ENCODE measurements around the gene CYP1B1.
"Not testable (repeated sequence)": the region's sequence is repeated elsewhere in the genome, so short reads cannot be mapped to it uniquely, and the experiment has no call there.

Gene CYP1B1

GRCh38 chr2:38075507-38076151, at the start of gene CYP1B1:
CYP1B1 (minus strand) TSS chr2:38076151; CDS start chr2:38075388, 763 bp downstream.
- DNase-seq = peak; percentile 59

- no peak for DNase-seq
Measured at GRCh38 chr2:38125007-38125406, 49.1 kb upstream of the CYP1B1 start.

DNA sequence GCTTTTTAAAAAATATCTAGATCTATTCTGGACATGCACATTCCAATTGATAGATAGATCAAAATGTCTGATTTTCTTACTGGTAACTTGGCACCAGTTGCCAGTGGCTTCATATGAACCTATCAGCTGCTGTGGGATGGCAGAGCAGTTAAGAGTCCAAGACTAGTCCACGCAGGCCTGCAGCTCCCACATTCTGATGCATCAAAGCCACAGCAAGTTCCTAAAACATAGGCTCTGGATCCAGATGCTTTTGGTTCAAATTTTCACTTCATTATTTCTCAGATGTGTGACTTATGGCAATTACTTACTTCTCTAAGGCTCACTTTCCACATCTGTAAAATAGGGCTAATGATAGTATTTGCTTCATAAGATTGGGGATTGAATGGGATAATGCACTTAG, 48.0 kb upstream of the CYP1B1 start:
- DNase-seq = no peak

- DNase-seq = no peak
Measured at GRCh38 chr2:38122344-38122743, 46.4 kb upstream of the CYP1B1 start.

DNA sequence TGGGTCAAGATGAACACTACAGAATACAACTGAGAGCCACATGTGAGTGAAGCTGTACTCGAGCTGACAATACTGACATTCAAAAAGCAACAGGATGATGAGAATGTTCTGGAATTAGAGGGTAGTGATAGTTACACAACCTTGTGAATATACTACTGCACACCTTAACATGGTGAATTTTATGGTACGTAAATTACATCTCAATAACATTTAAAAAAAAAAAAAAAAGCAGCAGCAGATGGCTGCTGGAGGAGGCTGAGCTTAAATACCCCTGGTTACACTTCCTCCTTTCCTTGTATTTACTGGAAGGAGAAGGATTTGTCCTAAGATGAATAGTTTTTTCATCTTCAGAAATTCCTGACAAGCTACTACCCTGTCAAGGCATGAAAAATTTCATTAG, 45.5 kb upstream of the CYP1B1 start:
- DNase-seq = no peak

DNA sequence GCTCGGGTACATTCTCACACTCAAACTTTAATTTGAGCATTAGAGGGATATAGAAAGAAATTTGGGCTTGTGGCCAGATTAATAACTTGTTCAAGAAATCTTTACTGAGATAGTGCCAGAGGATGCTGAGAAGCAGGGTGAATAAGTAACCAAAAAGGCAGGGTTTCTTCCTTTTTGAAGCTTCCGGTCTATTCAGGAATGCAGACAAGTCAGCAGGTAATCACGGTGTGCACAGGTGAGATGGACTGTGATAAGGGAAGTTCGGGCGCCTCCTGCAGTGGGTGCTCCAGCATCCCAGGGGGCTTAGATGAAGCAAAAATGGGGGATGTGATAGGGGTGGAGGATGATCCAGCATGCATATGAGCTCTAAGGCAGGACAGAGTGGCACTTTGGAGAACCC, 44.9 kb upstream of the CYP1B1 start:
- DNase-seq = no peak

GRCh38 chr2:38120264-38120592, 44.3 kb upstream of the CYP1B1 start:
- no peak for DNase-seq

DNA sequence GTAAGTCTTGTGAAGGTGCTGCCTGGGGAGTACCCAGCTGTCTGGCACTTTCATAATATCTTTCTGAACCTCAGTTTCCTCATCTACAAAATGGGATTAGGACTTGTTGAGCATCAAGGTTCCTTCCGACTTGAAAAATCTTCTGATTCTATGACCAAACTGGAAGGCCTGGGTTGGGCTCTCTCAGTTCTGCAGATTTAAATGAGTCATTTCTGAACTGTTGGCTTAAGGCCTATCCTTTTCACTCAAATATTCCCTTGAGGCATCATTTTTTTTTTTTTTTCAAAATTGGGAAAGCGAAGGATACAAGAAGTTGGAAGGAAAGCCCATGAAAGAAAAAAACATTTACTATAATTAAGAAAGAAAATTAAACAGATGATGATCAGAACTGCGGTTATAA, 40.8 kb upstream of the CYP1B1 start:
- no peak for DNase-seq

DNA sequence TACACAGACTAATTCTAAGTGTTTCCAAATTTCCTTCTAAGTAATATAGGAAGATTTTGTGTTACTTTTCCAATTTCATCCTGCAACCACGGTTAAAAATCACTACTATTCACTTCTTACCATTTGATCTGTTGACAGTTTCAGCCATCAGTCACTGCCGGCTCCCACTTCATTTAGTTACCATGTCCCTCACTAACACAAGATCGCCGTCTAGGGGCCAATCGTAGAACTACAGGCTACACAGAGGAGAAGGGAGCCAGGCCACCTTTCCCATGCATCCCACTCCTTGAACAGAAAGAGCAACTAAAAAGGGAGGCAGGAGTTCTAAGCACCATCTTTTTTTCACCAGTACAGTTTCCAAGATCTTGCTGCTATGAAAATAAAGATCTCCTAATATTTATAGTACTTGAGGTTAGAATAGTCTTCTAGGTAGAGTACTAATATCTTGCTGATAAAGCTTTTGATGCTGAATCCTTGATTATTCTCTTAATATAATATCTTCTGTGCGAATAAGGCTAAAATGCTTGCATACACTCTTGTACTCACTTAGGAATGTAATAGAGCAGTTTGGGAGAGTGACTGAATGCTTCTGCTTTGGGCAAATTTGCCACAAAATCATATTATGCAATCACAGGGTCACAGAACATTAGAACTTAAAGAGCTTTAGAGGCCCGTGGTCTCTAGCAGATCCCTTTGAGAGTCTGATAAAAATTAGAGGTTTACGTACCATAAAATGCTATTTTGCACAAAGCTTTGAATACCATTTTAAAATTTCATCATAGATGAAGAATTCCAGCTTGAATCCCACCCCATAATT, 39.5 kb upstream of the CYP1B1 start:
- peak; percentile 85 for DNase-seq

GRCh38 chr2:38113981-38114708, 38.2 kb upstream of the CYP1B1 start:
- no peak for DNase-seq

DNA sequence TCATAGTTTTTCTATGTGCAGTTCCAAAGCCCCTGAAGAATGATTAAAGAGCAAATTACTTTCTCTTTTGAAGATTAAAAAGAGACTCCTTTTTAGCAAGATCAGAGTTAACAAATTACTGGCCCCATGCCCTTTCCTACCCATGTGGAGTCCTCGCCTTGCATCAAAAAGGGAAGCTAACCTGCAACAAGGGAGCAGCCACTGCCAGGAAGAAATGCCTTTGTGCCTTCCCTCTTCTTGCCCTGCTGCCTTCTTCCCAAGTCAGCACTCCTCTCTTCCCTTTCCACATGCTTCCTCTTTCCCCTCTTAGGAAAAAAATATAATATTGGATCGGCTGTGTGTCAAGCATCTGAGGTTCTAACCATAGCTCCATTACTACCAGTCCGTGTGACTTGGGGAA, 37.1 kb upstream of the CYP1B1 start:
- DNase-seq = no peak

- not testable (repeated sequence) for DNase-seq
Measured at GRCh38 chr2:38111350-38111749, 35.4 kb upstream of the CYP1B1 start.

DNA sequence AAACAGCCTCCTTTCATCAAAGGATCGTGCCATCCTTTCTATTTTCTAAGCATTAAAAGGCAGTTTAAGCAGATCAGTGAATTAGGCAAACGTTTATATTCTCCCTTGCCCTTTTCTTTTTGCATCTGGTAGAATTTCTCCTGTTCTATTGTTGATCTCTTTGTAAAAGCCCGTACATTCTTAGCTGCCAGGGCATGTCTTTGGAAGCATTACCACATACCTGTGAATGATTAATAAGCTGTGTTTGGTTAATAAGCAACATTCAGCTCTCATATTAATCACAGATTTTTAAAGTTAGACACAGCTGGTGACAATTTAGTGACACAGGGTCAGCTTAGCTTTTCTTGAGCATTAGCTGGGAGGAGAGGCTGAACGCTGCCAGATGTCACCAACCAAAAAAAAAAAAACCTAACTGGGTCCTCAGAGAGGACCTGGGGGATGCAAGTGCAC, 33.8 kb upstream of the CYP1B1 start:
- DNase-seq = no peak

DNA sequence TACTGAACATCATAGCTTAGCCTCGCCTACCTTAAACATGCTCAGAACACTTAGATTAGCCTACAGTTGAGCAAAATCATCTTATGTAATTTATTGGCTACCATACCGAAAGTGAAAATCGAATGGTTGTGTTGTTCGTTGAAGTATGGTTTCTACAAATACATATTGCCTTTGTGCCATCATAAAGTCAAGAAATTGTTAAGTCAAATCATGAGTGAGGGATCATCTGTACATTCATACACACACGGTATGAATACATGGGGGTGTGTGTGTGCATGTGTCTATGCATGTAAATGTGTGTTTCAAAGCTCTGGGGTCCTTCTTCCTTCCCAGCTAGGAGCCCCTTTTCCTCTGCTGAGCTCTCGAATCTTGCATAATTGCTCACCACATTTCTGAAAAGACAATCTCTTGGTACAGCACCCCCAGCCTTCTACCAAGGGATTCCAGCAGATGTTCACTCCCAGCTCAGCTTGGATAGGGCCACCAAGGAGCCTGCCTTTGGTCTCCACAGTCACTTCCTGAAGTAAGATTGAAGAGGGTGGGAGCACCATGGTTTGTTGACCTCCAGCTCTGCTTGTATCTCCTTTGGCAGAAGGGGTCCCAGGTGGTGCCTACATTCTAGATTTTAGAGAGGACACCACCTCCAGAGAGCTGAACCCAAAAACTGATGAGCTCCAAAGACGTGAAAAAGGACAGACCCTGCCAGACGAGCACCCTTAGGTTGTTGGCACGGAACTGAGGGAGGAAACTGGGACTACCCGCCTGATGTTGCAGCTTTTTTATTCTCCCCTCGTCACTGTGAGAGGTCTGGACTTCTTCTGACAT, 33.2 kb upstream of the CYP1B1 start:
- DNase-seq = no peak

GRCh38 chr2:38107738-38108410, 31.9 kb upstream of the CYP1B1 start:
- no peak for DNase-seq

DNA sequence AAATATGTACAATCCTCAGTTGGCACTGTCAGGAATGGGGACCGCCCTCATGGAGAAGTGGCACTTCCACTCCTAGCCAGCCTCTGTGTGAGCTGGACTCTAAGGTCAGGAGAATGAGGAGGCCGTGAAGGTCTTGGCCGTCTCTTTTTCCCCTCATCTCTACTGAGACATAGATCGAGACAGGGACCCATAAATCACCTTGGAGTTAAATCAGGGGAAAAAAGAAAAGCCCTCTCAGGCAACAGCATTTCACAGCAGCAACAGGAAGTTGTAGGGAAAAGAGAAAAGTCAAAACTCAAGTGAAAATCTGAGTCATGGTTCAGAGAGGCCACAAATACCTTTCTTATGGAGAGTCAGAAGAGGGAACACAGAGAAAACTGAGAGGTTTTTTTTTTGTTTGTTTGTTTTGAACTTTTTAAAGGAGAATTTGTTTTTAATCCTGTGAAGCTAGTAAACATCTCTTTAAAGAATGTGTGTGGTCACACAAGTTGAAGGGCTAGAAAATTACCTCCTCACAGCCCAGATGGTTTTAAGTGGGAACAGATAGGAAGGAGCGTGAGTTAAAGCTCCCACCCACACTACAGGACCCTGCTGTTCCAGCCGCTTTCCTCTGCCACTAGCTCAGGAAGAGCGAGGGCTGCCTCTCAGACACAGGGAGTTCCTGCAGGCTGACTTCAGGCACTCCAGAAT, 30.6 kb upstream of the CYP1B1 start:
- no peak for DNase-seq

- no peak for DNase-seq
Measured at GRCh38 chr2:38105922-38106321, 30.0 kb upstream of the CYP1B1 start.

- no peak for DNase-seq
Measured at GRCh38 chr2:38104598-38104997, 28.6 kb upstream of the CYP1B1 start.

DNA sequence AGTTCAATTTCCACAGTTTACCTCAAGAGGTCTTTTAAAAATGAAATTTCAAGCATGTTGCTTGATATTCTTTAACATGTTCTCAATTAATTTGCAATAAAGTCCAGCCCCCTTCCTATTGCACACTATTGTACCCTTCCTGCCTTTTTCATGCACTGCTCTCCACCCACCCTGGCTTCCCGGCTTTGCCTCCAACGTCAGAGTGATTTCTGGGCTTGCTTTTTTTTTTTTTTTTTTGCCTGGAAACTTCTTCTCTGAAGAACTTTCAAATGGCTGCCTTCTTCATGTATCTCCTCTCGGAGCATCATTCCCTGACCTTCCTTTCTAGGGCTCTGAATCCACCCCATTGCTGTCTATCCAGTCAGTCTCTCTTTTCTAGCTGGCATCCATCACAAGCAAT, 24.4 kb upstream of the CYP1B1 start:
- DNase-seq = no peak

DNA sequence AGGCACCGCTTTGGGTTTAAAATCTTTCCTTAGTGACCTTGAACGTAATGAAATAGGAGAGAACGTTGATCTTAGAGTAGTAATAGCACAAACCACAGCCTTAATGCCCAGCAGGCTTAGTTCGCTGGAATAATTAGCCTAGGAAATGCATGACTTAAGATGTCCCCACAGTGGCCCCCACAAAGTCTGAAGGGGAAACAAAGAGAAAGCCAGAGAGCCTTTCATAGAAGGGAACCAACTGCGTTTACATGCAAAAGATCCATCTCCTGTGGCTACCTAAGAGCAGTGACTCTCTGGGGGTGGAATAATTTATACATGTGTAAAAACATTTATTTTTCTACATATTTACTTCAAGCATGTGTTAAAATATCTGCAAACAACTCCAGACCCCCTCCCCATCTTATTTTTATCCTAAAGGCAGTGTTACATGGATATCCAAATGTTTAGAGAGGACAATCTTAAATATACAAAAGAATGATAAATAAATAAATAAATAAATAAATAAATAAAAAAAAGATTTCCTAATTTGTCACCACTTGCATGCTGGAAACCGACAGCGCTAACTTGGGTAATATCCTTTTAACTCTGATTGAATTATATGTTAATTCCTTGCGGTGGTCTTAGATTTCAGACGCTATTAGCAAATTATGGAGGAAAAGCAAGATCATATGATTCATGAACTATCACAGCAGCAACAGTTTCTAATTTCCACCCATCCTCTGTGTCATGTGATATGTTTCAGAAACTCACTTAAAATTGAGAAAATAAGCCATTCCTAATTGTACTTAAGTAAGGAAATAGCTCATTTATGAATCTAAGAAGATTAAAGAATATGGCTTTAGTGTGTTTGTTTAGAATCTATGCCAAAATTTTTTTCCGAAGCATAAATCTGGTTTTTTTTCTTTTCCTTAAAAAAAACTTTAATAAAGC, 23.4 kb upstream of the CYP1B1 start:
- DNase-seq = no peak
